Measurements from ENCODE around the gene C19orf38.

- TF ChIP-seq CTCF (IDR thresholded peaks at IDR 0.05) (no peak), EP300 (IDR thresholded peaks at IDR 0.05) (no peak)
Measured at GRCh38 chr19:10850631-10851030, 2.4 kb downstream of the C19orf38 start.
